HuH-7.5 (cell line): ENCODE data around the gene DUS3L.

Experiments
- DNase-seq: peaks from one replicate; pipeline ENCODE4 v3.0.0; 2011; ENCODE audit warnings: low spot score

The DUS3L gene

GRCh38 chr19:5822181-5822844, 31.4 kb upstream of the DUS3L start:
- DNase-seq = no peak

GRCh38 chr19:5821521-5822180, 30.7 kb upstream of the DUS3L start:
- no peak for DNase-seq

- DNase-seq = no peak
These were observed 29.8 kb upstream of the DUS3L start for GRCh38 chr19:5820785-5821184.

GRCh38 chr19:5818594-5818993, 27.6 kb upstream of the DUS3L start:
- DNase-seq = no peak

GRCh38 chr19:5817218-5817617, 26.3 kb upstream of the DUS3L start:
- DNase-seq = no peak

GRCh38 chr19:5814852-5815246, 23.9 kb upstream of the DUS3L start:
- no peak for DNase-seq

GRCh38 chr19:5814123-5814851, 23.3 kb upstream of the DUS3L start:
- no peak for DNase-seq

GRCh38 chr19:5811117-5811516, 20.2 kb upstream of the DUS3L start:
- no peak for DNase-seq

GRCh38 chr19:5809469-5809868, 18.5 kb upstream of the DUS3L start:
- DNase-seq = no peak

- no peak for DNase-seq
These were observed 18.1 kb upstream of the DUS3L start for GRCh38 chr19:5809053-5809452.

- no peak for DNase-seq
These were observed 17.3 kb upstream of the DUS3L start for GRCh38 chr19:5808120-5808816.

- no peak for DNase-seq
These were observed 15.9 kb upstream of the DUS3L start for GRCh38 chr19:5806905-5807304.

GRCh38 chr19:5806133-5806489, 15.1 kb upstream of the DUS3L start:
- no peak for DNase-seq

- DNase-seq = peak; percentile 98
These were observed 14.6 kb upstream of the DUS3L start for GRCh38 chr19:5805462-5806132.

GRCh38 chr19:5804516-5805461, 13.8 kb upstream of the DUS3L start, which contains the start of gene NRTN:
NRTN (plus strand) TSS chr19:5805067; CDS start chr19:5824166, 19,099 bp downstream.
- DNase-seq = peak; percentile 93

- peak; percentile 99 for DNase-seq
These were observed 13.0 kb upstream of the DUS3L start for GRCh38 chr19:5803752-5804515.

- DNase-seq = peak; percentile 55
These were observed 12.4 kb upstream of the DUS3L start for GRCh38 chr19:5803441-5803751.

- no peak for DNase-seq
These were observed 11.0 kb upstream of the DUS3L start for GRCh38 chr19:5801796-5802619.
